ENCODE data around the gene MYMK.
A peak's percentile ranks its signal among the peaks of the same experiment; 100 is the strongest.

Gene MYMK

DNA sequence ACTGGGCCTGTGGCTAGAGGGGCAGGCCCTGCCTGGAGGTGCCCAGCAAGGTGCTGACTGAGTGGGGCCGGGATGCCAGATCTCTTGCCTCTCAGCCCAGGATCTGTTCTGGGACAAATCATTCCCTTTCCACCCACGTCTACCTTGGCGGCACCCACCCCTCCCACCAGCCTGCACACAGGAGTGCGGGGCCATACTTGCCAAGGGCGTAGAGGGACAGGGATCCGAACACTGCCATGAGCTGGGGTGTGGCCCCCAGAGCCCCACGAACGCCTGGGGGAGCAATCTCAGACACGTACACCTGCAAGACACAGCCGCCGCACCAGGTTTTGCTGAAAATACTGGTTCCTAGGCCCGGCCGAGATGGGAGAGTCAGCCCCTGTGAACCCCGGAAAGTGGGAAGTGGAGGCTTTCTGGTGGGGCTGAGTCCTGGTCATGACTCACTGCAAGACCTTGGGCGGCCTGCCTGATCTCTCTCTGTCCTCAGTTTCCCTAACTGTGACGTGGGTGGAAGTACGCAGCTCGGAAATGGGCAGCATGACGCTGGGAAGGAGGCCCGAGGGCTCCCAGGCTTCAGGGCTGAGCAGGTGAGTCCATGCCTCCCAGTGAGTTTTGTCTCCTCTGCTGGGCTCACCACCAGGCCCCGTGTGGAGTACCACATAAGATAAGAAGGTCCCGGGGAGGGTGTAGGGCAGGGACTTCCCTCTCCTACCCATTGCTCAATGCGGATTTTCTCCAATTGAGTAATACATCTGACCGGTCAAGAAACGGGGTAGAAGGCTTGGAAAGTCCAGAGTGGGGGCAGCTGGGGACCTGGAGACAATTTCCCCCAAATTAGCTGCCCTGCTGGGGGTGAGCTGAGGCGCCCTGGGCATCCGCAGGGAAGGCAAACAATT lies 48.5 kb downstream of the MYMK start:
- DNase-seq (ENCODE audit: insufficient read length, low spot score) (no peak), FAIRE-seq (no peak)
- no peak for TF ChIP-seq POLR2A (IDR thresholded peaks at IDR 0.05; ENCODE audit: low read depth, low read length)

DNA sequence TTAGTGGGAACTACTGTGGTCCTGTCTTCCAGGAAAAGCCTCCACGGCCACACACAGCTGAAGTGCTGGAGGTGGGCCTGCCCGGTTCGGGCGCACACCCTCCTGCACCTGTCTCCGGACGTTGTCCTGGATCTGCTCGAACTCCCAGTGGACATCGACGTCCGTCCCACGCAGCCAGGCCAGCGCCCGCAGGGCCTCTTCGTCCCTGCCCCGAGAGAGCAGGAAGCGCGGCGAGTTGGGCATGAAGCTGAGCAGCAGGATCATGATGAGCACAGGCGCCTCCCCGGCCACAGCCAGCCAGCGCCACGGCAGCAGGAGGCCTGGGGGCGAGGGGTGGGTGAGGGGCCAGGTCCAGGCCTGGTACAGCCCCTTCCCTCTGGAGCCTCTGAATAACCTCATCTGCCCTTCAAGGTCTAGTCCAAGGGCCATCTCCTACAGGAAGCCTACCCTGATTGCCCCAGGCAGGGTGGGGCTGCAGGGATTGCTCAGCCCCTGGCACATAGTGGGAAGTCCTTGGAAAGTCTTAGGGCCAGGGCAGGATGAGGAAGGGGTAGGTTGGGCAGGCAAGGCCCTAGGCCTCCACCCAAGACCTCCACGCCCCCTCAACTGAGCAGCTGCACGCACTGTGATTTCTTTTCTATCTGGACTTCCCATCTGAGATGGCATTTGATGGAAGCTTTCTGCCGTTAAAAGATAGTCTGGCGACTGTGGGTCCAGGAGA lies 49.3 kb downstream of the MYMK start:
- DNase-seq (ENCODE audit: insufficient read length, low spot score) (no peak), FAIRE-seq (no peak)
- TF ChIP-seq POLR2A (IDR thresholded peaks at IDR 0.05; ENCODE audit: low read depth, low read length): no peak

DNA sequence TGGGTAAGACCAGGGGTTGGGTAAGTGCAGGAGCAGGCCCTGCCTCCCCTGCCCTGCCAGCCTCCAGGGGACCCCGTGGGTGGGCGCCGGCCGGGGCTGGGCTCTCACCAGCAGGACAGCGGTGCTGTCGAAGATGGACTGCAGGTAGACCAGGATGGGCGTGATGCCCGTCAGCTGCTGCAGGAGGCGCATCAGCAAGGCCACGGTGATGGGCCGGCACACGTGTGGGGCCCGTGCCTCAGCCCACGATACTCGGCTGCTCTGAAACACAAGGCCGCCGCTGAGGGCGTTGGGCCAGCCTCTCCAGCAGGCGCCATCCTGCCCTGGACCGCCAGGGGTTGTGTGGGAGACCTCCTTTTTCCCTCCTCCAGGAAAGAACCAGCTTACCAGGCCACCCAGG lies 49.9 kb downstream of the MYMK start:
- no peak for FAIRE-seq
- TF ChIP-seq POLR2A (IDR thresholded peaks at IDR 0.05; ENCODE audit: low read depth, low read length): no peak
- no peak for DNase-seq (ENCODE audit: insufficient read length, low spot score)

DNA sequence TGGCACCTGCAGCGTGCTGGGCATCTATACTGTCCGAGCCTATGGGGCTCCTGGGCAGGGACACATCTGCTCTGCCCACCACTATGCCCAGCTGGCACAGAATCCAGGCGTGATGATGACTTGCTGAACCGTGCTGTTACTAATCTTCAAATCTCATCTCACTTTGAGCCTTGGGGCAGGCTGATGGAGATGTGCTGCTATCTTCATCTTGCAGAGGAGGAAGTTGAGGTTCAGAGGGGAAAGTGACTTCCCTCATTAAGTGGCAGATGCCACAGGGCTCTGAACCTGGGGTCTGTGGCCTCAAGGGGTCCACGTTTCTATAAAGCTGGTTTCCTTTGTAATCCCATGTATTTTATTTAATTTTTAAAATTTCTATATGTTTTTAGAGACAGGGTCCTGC lies 50.5 kb downstream of the MYMK start:
- FAIRE-seq (no peak), DNase-seq (ENCODE audit: insufficient read length, low spot score) (no peak)
- no peak for TF ChIP-seq POLR2A (IDR thresholded peaks at IDR 0.05; ENCODE audit: low read depth, low read length)

DNA sequence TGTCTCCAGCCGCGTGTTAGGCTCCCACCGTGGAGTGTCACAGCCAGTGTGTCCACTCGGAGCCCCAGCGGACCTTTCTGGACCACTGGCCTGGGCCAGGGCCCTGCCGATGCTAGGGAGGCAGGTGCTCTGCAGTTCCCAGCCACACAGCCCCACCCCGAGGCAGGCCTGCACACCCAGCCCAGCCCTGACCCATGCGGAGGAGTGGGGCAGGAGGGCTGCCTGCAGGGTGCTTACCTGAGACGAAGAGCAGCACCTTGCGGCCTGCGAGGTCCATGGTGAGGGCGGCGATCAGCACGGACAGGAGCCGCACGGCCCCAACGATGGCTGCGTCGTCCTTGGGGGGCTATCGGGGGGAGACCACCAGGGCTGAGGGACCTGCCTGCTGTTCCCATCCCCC lies 51.0 kb downstream of the MYMK start:
- no peak for FAIRE-seq
- DNase-seq (ENCODE audit: insufficient read length, low spot score): no peak
- TF ChIP-seq POLR2A (IDR thresholded peaks at IDR 0.05; ENCODE audit: low read depth, low read length): no peak

DNA sequence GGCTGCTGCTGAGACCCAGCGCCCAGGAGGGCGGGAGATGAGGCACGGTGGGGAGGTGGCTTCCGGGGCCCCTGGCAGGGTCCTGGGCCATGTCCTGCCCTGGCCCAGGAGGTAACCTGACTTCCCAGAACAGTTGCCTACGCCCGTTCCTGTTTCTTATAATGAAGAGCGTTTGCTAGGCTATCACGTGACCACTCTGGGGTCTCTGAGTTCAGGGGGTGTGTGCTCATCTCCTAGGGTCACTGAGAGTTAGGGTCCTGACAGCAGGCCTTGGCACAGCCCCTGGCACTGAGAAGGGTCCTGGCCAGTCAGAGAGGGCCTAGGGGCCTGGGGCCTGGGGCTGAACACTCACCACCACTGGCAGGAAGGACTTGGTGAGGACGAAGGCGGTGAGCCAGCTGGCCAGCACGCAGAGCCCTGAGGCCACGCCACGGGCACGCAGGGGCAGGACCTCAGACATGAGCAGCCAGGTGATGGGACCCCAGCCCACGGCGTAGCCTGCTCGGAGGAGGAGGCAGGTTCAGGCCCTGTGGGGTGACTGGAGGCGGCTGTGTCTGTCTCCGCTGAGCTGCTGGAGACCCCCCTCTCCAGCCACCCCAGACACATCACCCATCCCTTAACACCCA lies 51.9 kb downstream of the MYMK start:
- FAIRE-seq (no peak), DNase-seq (ENCODE audit: insufficient read length, low spot score) (no peak)
- no peak for TF ChIP-seq POLR2A (IDR thresholded peaks at IDR 0.05; ENCODE audit: low read depth, low read length)

DNA sequence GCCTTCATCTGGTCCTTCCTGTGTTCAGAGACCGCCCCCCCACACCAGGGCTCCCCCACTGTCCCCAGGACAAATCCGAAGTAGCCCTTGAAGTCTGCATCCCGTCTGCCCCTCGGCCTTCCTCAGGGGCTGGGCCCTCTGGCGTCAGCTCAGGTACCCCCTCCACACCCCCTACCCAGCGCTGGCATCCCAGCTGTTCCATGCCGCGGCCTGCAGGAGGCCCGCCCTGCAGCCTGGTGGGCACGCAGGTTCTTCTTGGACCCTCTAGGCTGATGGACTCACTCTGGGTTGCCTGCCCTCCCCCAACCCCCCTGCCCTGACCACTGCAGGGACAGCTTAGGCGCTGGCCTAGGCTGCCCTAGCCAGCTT lies 52.5 kb downstream of the MYMK start:
- no peak for TF ChIP-seq POLR2A (IDR thresholded peaks at IDR 0.05; ENCODE audit: low read depth, low read length)
- DNase-seq (ENCODE audit: insufficient read length, low spot score) (no peak), FAIRE-seq (no peak)

DNA sequence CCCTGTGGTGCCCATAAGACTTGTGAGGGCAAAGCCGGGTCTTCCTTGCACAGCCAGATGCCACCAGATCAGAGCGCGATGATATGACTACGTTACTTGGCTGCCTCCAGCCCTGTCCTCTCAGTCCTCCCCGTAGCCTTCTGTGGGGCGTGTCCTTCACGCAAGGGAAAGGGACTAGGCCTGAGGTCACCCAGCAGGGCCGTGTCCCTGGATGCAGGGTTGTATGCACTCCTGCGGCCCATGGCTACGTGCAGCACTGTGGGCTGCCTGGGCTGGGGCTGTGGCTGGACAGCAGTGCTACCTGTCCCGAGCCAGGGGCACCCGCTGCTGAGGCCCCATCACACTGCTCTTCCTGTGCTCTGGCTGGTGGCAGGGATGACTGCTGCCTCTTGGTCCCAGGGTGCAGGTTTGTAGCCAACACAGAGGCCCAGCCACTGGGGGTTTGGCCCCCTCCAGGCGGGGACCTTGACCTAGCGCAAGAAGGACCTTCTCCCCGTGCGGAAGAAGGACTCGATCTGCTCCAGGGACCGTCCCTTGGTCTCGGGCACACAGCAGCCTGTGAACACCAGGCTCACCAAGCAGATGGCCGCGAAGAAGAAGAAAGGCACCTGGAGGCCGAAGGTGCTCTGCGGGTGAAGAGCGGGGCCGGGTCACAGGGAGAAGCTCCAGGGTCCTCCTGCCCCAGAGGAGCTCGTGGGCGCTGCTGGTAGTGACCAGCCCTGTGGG lies 53.0 kb downstream of the MYMK start:
- 0 out of 2 replicates have a peak, but pooled peaks have one; percentile 3 for TF ChIP-seq POLR2A (IDR thresholded peaks at IDR 0.05; ENCODE audit: low read depth, low read length)
- no peak for FAIRE-seq
- DNase-seq (ENCODE audit: insufficient read length, low spot score): no peak

DNA sequence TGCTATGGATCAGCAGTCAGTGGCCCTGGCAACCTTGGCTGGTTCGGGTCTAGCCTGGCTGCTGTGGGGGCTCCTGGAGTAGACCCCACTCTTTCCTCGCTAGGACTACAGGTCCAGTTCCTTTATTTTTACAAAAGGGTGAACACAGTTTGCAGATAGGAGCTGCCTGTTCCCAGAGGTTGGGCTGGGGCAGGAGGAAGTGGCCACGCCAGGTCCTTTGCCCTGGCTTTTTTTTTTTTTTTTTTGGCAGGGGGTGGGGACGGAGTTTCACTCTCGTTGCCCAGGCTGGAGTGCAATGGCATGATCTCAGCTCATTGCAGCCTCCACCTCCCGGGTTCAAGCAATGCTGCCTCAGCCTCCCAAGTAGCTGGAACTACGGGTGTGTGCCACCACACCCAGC lies 53.8 kb downstream of the MYMK start:
- FAIRE-seq (no peak), DNase-seq (ENCODE audit: insufficient read length, low spot score) (no peak)
- no peak for TF ChIP-seq POLR2A (IDR thresholded peaks at IDR 0.05; ENCODE audit: low read depth, low read length)

DNA sequence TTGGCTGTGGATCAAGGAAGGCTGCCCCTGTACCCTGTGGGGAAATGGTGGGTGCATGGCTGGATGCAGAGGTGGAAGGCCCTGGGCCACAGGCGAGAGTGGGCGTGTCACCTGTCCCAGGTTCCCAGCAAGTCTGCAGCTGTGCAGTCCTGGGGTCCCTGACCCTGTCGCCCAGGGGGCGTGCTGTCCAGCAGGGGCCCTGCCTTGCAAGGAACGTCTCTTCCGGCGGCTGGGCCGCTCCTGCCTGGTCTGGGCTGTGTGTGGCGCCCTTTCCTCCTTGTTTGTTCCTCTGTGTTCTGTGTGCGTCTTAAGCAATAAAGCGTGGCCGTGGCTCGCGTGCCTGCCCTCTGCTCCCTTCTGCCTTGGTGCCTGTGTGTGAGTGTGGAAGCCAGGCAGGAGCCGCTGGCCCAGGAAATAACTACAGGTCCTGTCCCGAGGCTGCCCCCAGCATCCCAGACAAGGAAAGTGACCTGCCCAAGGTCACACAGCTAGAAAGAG lies 54.3 kb downstream of the MYMK start:
- DNase-seq (ENCODE audit: insufficient read length, low spot score) (no peak), FAIRE-seq (no peak)
- no peak for TF ChIP-seq POLR2A (IDR thresholded peaks at IDR 0.05; ENCODE audit: low read depth, low read length)

DNA sequence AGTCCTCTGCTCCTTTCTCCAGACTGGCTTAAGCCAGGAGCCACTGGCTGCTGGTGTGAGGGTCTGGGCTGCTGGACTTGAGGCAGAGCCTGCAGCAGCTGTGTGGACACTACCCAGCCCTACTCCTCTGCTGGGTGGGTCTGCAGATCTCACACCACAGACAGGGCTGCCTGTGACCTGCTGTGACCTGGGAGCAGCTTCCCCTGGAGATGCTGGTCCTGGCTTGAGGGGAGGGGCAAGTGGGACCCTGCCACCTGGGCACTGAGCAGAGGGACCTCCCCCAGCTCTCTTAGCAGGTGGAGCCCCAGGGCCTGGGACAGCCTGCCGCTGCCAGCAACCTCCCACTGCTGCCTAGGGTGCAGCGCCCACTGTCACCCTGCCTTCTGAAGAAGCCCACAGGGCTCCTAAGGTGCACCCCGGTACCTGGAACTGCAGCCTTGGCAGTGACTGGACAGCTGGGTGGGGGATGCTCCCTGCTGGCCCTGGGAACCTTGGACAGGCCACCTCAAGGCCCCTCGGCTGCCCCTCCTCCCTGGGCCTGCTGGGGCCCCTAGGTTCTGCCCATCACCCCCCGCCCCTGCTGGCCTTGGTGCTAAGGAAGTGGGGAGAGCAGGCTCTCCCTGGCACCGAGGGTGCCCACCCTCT lies 55.9 kb downstream of the MYMK start:
- no peak for TF ChIP-seq POLR2A (IDR thresholded peaks at IDR 0.05; ENCODE audit: low read depth, low read length)
- FAIRE-seq (no peak), DNase-seq (ENCODE audit: insufficient read length, low spot score) (no peak)

DNA sequence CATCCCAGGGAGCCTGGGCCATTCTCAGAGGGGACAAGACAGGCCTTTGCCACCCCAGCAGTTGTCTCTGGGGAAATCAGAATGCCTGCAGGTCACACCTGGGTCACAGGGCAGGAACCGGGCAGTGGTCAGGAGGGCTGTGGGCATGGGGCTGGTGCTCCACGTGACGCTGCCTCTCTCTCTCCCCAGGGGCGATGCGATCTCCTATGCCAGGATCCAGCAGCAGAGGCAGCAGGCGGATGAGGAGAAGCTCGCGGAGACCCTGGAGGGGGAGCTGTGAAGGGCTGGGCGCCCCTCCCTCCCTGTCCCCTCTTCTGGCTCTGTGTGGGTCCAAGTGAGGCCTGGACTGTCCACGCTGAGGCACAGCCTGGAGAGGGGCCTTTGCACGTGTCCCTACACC lies 56.4 kb downstream of the MYMK start:
- FAIRE-seq (no peak), DNase-seq (ENCODE audit: insufficient read length, low spot score) (no peak)
- no peak for TF ChIP-seq POLR2A (IDR thresholded peaks at IDR 0.05; ENCODE audit: low read depth, low read length)

DNA sequence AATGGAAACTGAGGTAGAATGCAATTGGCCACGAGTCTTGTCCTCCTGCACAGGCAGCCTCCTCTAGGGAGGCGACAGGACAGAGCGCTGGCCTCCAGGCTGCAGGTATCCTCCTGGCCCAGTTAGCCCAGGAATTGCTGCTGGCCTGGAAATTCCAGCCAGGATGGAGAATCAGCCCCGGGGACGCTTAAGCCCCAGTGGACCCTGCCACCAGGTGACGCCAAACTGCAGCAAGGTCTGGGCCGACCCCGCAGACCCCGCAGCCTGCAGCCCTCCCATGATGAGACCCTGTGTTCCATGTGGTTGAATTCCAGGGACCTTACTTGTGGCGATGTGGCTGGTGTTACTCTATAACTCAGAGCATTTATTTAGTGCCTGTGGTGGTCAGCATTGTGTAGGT lies 57.7 kb downstream of the MYMK start:
- no peak for TF ChIP-seq POLR2A (IDR thresholded peaks at IDR 0.05; ENCODE audit: low read depth, low read length)
- no peak for DNase-seq (ENCODE audit: insufficient read length, low spot score)
- FAIRE-seq: no peak
